A549 (cell line): Measurements from ENCODE around the gene TSSC4. TPM values are rescaled to one million over a fixed set of nuclear protein-coding genes. Genes with fewer than 3 reads are reported as not detected.

Source experiments
- ATAC-seq, 2 experiments: fragments of 200-7000 bp in 1 of 2; fragments of >200 bp in 1 of 2; cut with Nextera tagmentation in 1 of 2; cut with Tn5 transposase in 1 of 2; 3 replicates each; pipeline versions ENCODE4 v1.8.0 to v1.9.1; 2018 to 2020; ENCODE audit warnings: mild to moderate bottlenecking in 1 of 2, moderate library complexity in 1 of 2
- CTCF ChIA-PET: fragments of 300-600 bp; sonication (Branson Sonifier 250); formaldehyde crosslinking; extraction: SDS; loops from one replicate; lab custom pipeline; 2021; ENCODE audit warnings: antibody characterized with exemption, inconsistent platforms; lab: Yijun Ruan, JAX
- POLR2A ChIA-PET: fragments of 350-600 bp; formaldehyde crosslinking; extraction: SDS; loops from one replicate; lab custom pipeline; 2021; ENCODE audit warnings: antibody characterized with exemption, inconsistent platforms; lab: Yijun Ruan, JAX
- DNase-seq, 2 experiments: peaks; one replicate each; pipeline versions ENCODE4 v3.0.0 to v3.0.0-alpha.2; 2011 to 2016; ENCODE audit warnings: low read depth in 1 of 2, low spot score in 1 of 2
- FAIRE-seq: peaks from 2 replicates; lab custom pipeline; 2011; peaks lifted over from hg19 to GRCh38; lab: Jason Lieb, UNC
- H3K27ac ChIP-seq, 2 experiments: fragments of >200 bp; sonication (Bioruptor Twin); formaldehyde crosslinking; 3 replicates each; pipeline ENCODE4 v1.5.1; 2016 to 2017
- H3K4me1 ChIP-seq: fragments of >200 bp; sonication (Bioruptor Twin); formaldehyde crosslinking; 3 replicates; pipeline ENCODE4 v1.6.1; 2016
- H3K4me2 ChIP-seq: fragments of >200 bp; sonication (Bioruptor Twin); formaldehyde crosslinking; 3 replicates; pipeline ENCODE4 v1.6.1; 2016
- H3K4me3 ChIP-seq: fragments of >200 bp; sonication (Bioruptor Twin); formaldehyde crosslinking; 3 replicates; pipeline ENCODE4 v1.5.1; 2016
- H3K9me3 ChIP-seq: fragments of >200 bp; sonication (Bioruptor Twin); formaldehyde crosslinking; 3 replicates; pipeline ENCODE4 v1.6.1; 2016
- BHLHE40 ChIP-seq: IDR thresholded peaks from 2 replicates; pipeline ENCODE4 v1.6.1; 2012; ENCODE audit warnings: low read depth, low read length, inconsistent platforms
- CBX8 ChIP-seq: fragments of 200-600 bp; sonication (generic); IDR thresholded peaks from 2 replicates; pipeline ENCODE4 v1.6.1; 2016
- CHD4 ChIP-seq: fragments of 200-600 bp; sonication (generic); IDR thresholded peaks from 2 replicates; pipeline ENCODE4 v1.6.1; 2016; ENCODE audit warnings: antibody characterized with exemption, mild to moderate bottlenecking, borderline replicate concordance
- CTCF ChIP-seq: fragments of >200 bp; sonication (Bioruptor Twin); formaldehyde crosslinking; IDR thresholded peaks from 3 replicates; pipeline ENCODE4 v1.5.1; 2016
- E2F6 ChIP-seq: IDR thresholded peaks from 2 replicates; pipeline ENCODE4 v1.6.1; 2012; ENCODE audit warnings: low read depth, borderline replicate concordance
- FOSB ChIP-seq: fragments of 250-450 bp; sonication (Bioruptor Pico); IDR thresholded peaks from 2 replicates; pipeline ENCODE4 v1.5.0; 2020; ENCODE audit warnings: mild to moderate bottlenecking, moderate library complexity
- FOSL2 ChIP-seq, 2 experiments: fragments of 450-650 bp in 1 of 2; fragments of >200 bp in 1 of 2; sonication (Bioruptor Twin) in 1 of 2; formaldehyde crosslinking; IDR thresholded peaks; 2 replicates each; pipeline versions ENCODE4 v1.5.0 to v1.6.1; 2016 to 2020; ENCODE audit warnings: mild to moderate bottlenecking in 1 of 2, moderate library complexity in 1 of 2
- HEYL ChIP-seq: fragments of 250-450 bp; sonication (Bioruptor Pico); IDR thresholded peaks from 2 replicates; pipeline ENCODE4 v1.8.0; 2021; ENCODE audit warnings: mild to moderate bottlenecking, moderate library complexity
- HOXB13 ChIP-seq: fragments of 250-450 bp; sonication (Bioruptor Pico); IDR thresholded peaks from 2 replicates; pipeline ENCODE4 v1.5.0; 2020; ENCODE audit warnings: low read depth, mild to moderate bottlenecking, moderate library complexity
- HOXB5 ChIP-seq: fragments of 250-450 bp; sonication (Bioruptor Pico); IDR thresholded peaks from 2 replicates; pipeline ENCODE4 v1.5.0; 2020; ENCODE audit warnings: mild to moderate bottlenecking, moderate library complexity
- JUN ChIP-seq, 2 experiments: fragments of >200 bp; sonication (Bioruptor Twin); formaldehyde crosslinking; IDR thresholded peaks; 2 replicates in 1 of 2; 3 replicates in 1 of 2; pipeline ENCODE4 v1.6.1; 2016 to 2017
- KDM1A ChIP-seq: fragments of 200-600 bp; sonication (generic); IDR thresholded peaks from 2 replicates; pipeline ENCODE4 v1.6.1; 2016; ENCODE audit warnings: low read depth, mild to moderate bottlenecking
- KDM5A ChIP-seq: fragments of 200-600 bp; sonication (generic); IDR thresholded peaks from 2 replicates; pipeline ENCODE4 v1.6.1; 2016; ENCODE audit warnings: antibody characterized with exemption, mild to moderate bottlenecking
- MAFK ChIP-seq: fragments of 450-650 bp; IDR thresholded peaks from 2 replicates; pipeline ENCODE4 v1.6.1; 2014; ENCODE audit not compliant: partially characterized antibody
- MAZ ChIP-seq: fragments of 150-350 bp; IDR thresholded peaks from 2 replicates; pipeline ENCODE4 v1.6.1; 2014; ENCODE audit warnings: antibody characterized with exemption, low read depth, low read length, borderline replicate concordance
- MYC ChIP-seq: IDR thresholded peaks from 2 replicates; pipeline ENCODE4 v1.6.1; 2012; ENCODE audit warnings: mild to moderate bottlenecking, inconsistent platforms, low read length, improper control_type of control experiment, borderline replicate concordance
- NFE2L2 ChIP-seq: fragments of 150-350 bp; conservative IDR thresholded peaks from 2 replicates; pipeline ENCODE4 v1.6.1; 2014; ENCODE audit warnings: low read length
- PBX3 ChIP-seq: IDR thresholded peaks from 2 replicates; pipeline ENCODE4 v1.6.1; 2012
- PHF8 ChIP-seq: fragments of 200-600 bp; sonication (generic); IDR thresholded peaks from 2 replicates; pipeline ENCODE4 v1.6.1; 2016; ENCODE audit warnings: low read depth, mild to moderate bottlenecking, antibody characterized with exemption, moderate library complexity, borderline replicate concordance
- POLR2AphosphoS2 ChIP-seq: conservative IDR thresholded peaks from 2 replicates; pipeline ENCODE4 v1.6.1; 2012; ENCODE audit warnings: low read length, improper control_type of control experiment, inconsistent platforms
- RAD21 ChIP-seq, 2 experiments: fragments of >200 bp in 1 of 2; sonication (Bioruptor Twin) in 1 of 2; formaldehyde crosslinking in 1 of 2; IDR thresholded peaks in 1 of 2; conservative IDR thresholded peaks in 1 of 2; 2 replicates in 1 of 2; 3 replicates in 1 of 2; pipeline ENCODE4 v1.6.1; 2012 to 2018; ENCODE audit warnings: inconsistent platforms in 1 of 2
- RCOR1 ChIP-seq: fragments of 150-350 bp; IDR thresholded peaks from 2 replicates; pipeline ENCODE4 v1.6.1; 2014; ENCODE audit warnings: antibody characterized with exemption, low read length, low read depth
- RNF2 ChIP-seq: fragments of 200-600 bp; sonication (generic); IDR thresholded peaks from 2 replicates; pipeline ENCODE4 v1.6.1; 2016; ENCODE audit warnings: low read depth, mild to moderate bottlenecking, antibody characterized with exemption, moderate library complexity, borderline replicate concordance
- SREBF2 ChIP-seq: fragments of 450-650 bp; IDR thresholded peaks from 2 replicates; pipeline ENCODE4 v1.6.1; 2014; ENCODE audit warnings: mild to moderate bottlenecking, moderate library complexity
- USF2 ChIP-seq: fragments of 450-650 bp; IDR thresholded peaks from 2 replicates; pipeline ENCODE4 v1.6.1; 2014; ENCODE audit warnings: antibody characterized with exemption
- ZC3H11A ChIP-seq: fragments of 450-650 bp; IDR thresholded peaks from 2 replicates; pipeline ENCODE4 v1.6.1; 2014; ENCODE audit warnings: antibody characterized with exemption, mild to moderate bottlenecking
- WGBS: methylation state at CpG from one replicate; pipeline ENCODE4 v1.1.6; 2017; ENCODE audit errors: missing lambda C conversion rate; 5-methylcytosine and 5-hydroxymethylcytosine counted together
- polyA plus RNA-seq, 4 experiments: library from polyadenylated mRNA; depleted of rRNA in 3 of 4; stranded (reverse); fragments of >200 nt; fragmentation: RNase III in 1 of 4; extraction: RNeasy Plus Mini Kit Qiagen cat#74134 plus additional on column Dnase treatment in 1 of 4; gene quantifications; 2 replicates in 3 of 4; 3 replicates in 1 of 4; pipeline ENCODE4 v1.2.3, GENCODE V29; 2011 to 2017

The TSSC4 gene
- polyA plus RNA-seq, 2 of the 4 experiments (the other 2 are of a cell fraction) = 21.8 to 45.5 TPM

- TF ChIP-seq HOXB13 (CRISPR knock-in tag) = no peak
- no peak for TF ChIP-seq PBX3
- no peak for TF ChIP-seq CBX8
These were observed 17.5 kb downstream of the TSSC4 start (continued) for GRCh38 chr11:2417856-2418692.

GRCh38 chr11:2418693-2419360, 18.3 kb downstream of the TSSC4 start:
- TF ChIP-seq KDM1A (no peak), USF2 (no peak), KDM5A (no peak), SREBF2 (no peak), NFE2L2 (no peak), FOSL2 (IDR thresholded peaks at IDR 0.05) (no peak), FOSL2 (CRISPR knock-in tag; IDR thresholded peaks at IDR 0.05) (no peak), E2F6 (no peak)
- Histone ChIP-seq H3K4me2 (no peak overlapping the region), H3K4me1 (no peaks in the 10 kb centered on the region), H3K4me3 (no peak overlapping the region), H3K9me3 (no peaks in the 10 kb centered on the region), H3K27ac (no peak overlapping the region)
- DNase-seq = no peak
- FAIRE-seq = no peak
- POLR2A ChIA-PET = interaction anchor here (0.5 kb wide), 1 partner anchor 41 kb away, joined by 3 read pairs; no protein-coding TSS in a partner anchor
- WGBS = 53% methylated on average over 20 of the region's 21 CpGs
- CTCF ChIA-PET = interaction anchor here (0.7 to 31.0 kb wide), 37 partner anchors 9 to 484 kb away, joined by 3 to 903 read pairs (median 10); partner anchors contain the start of genes C11orf21, CD81, TH and TSPAN32
- ATAC-seq = no peak

GRCh38 chr11:2419638-2420501, 19.3 kb downstream of the TSSC4 start:
- DNase-seq = peak; percentile 79 to 85
- CTCF ChIA-PET = interaction anchor here (0.7 to 31.0 kb wide), 59 partner anchors 12 to 676 kb away, joined by 3 to 903 read pairs (median 6); partner anchors contain the start of genes C11orf21, CD81, TH and TSPAN32
- H3K9me3 ChIP-seq = no peaks in the 10 kb centered on the region
- H3K27ac ChIP-seq = peak overlapping the region in 1 of 2 experiments; percentile 62; a peak in 3 of 6 replicates
- H3K4me1 ChIP-seq = no peaks in the 10 kb centered on the region
- 30% methylated on average over 24 of the region's 36 CpGs for WGBS
- POLR2A ChIA-PET = interaction anchor here (0.5 kb wide), 1 partner anchor 42 kb away, joined by 3 read pairs; no protein-coding TSS in a partner anchor
- ATAC-seq = peak; percentile 58 to 83
- H3K4me3 ChIP-seq = no peak overlapping the region
- peak overlapping the region; percentile 52 for H3K4me2 ChIP-seq
- no peak for FAIRE-seq
- no peak for TF ChIP-seq POLR2AphosphoS2
- TF ChIP-seq MAZ = no peak
- TF ChIP-seq CHD4 = no peak
- TF ChIP-seq MAFK = no peak
- TF ChIP-seq RNF2 = no peak
- TF ChIP-seq MYC = no peak
- TF ChIP-seq CTCF = peak; percentile 84
- TF ChIP-seq RCOR1 = no peak
- no peak for TF ChIP-seq HEYL
- TF ChIP-seq JUN (IDR thresholded peaks at IDR 0.05) = no peak
- no peak for TF ChIP-seq ZC3H11A
- no peak for TF ChIP-seq E2F6
- TF ChIP-seq FOSL2 (IDR thresholded peaks at IDR 0.05) = no peak
- no peak for TF ChIP-seq FOSL2 (CRISPR knock-in tag; IDR thresholded peaks at IDR 0.05)
- no peak for TF ChIP-seq BHLHE40
- TF ChIP-seq RAD21 (conservative IDR thresholded peaks at IDR 0.05 in 1 of 2, IDR thresholded peaks at IDR 0.05 in 1 of 2) = peak; percentile 77 to 85
- TF ChIP-seq PHF8 = no peak
- TF ChIP-seq HOXB5 (CRISPR knock-in tag) = no peak
- no peak for TF ChIP-seq FOSB
